WI38 (cell line): ENCODE measurements around the gene POFUT1.
"Not testable (repeated sequence)": the region's sequence is repeated elsewhere in the genome, so short reads cannot be mapped to it uniquely, and the experiment has no call there.

Experiments
- H3K4me3 ChIP-seq: 2 replicates; pipeline ENCODE4 v1.5.1; 2011; ENCODE audit warnings: low read depth, mild to moderate bottlenecking, control low read depth, low read length
- TF ChIP-seq, protein P1 (sequence below): IDR thresholded peaks from 2 replicates; pipeline ENCODE4 v1.5.1; 2012; ENCODE audit warnings: low read depth, mild to moderate bottlenecking, control low read depth, low read length

Gene POFUT1

DNA sequence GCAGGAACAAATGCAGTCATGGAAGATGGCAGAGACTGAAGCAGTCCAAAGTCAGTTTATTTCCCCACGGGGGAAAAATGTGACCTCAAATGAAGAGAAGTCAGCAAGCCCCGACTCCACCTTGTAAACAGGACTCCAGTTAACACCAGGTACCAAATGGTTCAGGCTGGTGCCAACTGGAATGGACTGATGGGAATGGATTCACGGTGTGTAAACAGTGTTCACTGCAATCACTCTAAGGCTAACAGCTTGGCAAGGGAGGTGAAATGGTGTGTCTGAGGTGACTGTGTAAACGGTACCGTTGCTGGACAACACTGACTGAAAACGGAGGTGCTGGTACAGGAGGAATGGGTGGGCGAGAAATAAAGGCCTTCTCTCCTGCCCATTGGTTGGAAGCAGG lies 12.1 kb upstream of the POFUT1 start:
- no peak overlapping the region for H3K4me3 ChIP-seq
- TF ChIP-seq, protein P1, sequence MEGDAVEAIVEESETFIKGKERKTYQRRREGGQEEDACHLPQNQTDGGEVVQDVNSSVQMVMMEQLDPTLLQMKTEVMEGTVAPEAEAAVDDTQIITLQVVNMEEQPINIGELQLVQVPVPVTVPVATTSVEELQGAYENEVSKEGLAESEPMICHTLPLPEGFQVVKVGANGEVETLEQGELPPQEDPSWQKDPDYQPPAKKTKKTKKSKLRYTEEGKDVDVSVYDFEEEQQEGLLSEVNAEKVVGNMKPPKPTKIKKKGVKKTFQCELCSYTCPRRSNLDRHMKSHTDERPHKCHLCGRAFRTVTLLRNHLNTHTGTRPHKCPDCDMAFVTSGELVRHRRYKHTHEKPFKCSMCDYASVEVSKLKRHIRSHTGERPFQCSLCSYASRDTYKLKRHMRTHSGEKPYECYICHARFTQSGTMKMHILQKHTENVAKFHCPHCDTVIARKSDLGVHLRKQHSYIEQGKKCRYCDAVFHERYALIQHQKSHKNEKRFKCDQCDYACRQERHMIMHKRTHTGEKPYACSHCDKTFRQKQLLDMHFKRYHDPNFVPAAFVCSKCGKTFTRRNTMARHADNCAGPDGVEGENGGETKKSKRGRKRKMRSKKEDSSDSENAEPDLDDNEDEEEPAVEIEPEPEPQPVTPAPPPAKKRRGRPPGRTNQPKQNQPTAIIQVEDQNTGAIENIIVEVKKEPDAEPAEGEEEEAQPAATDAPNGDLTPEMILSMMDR: no peak

DNA sequence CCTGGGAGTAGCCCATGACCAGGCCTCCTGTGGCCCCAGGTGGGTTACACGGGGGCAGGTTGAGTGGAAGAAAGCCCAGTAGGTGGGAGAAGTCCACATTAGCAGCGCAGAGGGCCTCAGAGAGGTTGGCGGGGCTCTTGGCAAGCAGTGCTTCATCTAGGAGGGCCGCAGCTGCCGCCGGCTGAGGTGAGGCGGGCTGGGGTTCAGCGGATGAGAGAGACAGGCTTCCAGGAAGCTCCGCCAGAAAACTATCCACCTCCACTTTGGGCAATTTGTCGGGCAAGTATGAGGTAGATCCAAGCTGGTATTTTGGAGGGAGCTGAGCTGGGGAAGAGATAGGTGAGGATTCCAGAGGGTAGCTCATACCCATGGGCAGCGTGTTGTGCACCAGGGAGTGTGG lies 11.1 kb upstream of the POFUT1 start:
- not testable (repeated sequence) for H3K4me3 ChIP-seq

DNA sequence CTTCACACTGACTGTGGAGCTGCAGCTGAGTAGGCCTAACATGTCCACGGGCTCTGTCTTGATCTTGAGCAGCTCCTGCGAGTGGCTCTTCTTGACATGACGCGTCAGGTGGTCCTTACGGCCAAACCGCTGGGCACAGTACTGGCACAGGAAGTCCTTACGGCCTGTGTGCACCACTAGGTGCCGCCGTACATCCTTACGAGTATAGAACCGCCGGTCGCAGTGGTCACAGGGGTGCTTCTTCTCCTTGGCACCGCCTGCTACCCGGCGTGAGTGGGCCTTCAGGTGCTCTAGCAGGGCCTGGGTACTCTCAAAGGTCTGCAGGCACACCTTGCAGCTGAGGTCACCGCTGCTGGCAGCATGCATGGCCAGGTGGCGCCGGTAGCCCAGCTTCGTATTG lies 10.5 kb upstream of the POFUT1 start:
- H3K4me3 ChIP-seq: not testable (repeated sequence)

DNA sequence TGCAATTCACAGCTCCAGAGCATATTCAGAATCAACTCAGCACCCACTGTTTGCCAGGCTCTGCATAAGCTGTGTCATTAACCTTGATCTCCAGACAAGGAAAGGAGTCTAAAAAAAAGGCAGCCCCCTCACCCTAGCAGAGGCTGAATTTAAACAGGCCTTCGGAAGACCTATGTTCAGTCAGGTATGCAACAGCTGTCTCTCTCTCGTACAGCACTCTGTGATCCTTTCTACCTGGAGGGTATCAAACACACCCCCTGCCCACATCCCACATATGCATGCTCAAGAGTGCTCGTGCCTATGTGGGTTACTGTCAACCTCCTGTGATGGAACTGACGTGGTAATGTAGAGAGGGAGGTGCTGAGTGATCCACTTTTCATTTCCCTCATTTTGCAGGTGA lies 8.7 kb upstream of the POFUT1 start:
- no peak overlapping the region for H3K4me3 ChIP-seq
- TF ChIP-seq, protein P1: no peak

DNA sequence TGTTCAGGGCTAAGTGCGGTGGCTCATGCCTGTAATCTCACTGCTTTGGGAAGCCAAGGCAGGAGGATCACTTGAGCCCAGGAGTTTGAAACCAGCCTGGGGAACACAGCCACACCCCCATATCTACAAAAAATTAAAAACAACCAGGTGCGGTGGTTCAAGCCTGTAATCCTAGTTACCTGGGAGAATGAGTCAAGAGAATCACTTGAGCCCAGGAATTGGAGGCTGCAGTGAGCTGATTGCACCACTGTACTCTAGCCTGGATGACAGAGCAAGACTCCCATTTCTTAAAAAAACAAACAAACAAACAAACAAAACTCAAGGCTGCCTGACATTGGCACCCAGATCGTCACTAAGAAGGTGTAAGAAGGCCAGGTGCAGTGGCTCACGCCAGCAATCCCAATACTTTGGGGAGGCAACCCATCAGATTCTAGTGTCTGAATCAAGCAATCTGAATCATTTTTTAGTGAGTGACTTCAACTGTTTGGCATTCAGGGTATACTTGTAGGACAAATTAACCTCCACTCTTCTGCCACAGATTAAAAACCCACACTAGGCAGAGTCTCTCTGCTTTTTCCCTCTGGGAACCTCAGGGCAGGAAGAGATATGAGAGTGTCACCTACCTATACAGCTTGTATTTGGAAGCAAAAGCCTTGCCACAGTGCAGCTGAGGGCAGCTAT lies 6.2 kb upstream of the POFUT1 start:
- TF ChIP-seq, protein P1: no peak
- no peak overlapping the region for H3K4me3 ChIP-seq

DNA sequence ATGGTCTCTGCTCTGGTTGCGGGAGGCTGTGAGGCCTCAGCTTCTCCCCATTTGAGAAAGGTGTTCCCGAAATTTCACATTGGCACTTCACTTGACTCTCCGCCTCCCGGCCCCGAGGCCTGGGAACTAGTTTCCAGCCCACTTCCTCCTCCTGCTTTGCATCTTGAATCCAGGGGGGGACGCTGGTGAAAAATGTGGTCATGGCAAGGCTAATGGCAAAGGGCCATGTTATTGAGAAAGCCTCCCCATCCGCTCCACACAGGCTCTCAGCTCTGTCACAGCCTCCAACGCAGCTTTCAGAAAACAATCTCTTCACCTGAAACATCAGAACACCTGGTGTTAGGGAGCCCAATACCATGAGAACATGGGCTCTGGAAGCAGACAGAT lies 5.7 kb upstream of the POFUT1 start:
- TF ChIP-seq, protein P1: no peak
- no peak overlapping the region for H3K4me3 ChIP-seq

DNA sequence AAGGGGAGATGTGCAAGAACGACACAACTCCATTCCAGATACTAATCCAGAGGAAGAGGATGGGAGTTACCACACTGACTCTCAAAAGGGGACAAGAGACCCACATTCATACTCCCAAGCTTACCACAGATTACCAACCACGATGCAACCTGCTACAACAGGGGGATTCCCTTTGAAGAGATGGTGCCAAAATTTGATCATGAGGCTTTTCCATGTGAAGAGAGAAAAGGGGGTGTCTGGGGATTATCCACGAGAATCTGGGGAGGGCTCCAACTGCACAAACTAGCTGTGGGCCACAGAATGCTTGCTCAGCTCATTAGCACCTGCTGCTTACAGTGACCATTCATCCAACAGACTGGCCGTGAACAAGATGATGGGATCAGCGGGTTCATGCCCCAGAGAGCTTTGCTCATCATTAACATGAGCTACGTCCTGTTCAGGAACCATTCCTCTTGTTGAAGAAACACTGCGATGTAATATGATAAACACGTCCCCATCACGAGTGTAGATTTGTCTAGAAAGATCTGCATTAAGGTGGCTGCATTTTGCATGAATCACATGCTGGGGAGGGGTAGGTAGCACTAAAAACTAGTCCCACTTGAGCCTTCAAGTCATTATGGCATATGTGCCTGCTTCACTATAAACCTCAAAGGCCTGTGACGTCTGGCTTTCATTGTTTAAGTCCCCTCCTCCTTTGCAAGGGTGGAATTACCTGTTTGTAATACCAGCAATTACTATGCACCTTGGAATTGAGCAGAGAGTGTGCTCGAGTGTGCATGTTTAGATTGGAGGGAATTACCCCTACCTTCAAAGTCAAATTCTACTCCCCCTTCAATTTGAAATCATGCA lies 4.1 kb upstream of the POFUT1 start:
- TF ChIP-seq, protein P1: no peak
- H3K4me3 ChIP-seq: no peak overlapping the region

DNA sequence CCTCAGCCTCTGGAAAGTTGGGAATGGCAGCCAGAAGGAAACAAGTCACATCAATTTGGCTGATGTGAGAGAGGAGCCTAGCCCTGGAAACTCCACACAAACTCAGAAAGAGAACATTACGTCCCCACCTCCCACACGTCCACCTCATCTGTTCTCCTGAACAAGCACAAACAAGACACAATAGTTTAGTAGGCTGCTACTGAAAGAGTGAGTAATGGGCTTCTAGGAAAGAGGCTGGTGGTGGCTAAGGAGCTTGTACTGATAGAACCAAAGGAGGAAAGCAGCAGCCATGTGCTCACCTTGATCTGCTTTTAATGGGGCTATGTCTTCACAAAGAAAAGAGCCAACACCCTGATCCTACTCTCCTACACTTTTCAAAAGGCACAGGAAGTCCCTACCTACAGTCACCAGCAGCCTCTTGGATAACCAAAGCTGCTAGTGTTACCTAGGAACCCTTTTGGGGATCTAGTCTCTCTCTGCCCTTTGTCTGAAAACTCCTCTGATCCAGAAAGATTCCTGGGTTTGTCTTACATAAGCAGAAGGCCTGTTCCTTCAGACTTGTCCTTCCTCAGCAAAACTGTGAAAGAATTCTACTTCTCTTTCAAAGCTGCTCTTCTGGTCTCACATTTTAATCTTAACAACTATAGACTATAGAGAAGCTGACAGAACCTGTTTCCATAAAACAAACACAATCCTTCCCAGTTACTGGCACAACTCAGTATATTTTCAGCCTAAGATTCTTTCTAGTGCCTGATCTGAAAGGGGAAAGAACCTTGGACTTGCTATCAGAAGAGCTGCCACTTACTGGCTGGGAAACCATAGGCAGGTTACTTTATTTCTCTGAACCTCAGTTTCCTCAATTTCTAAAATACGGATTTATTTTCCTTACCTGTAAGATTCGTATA lies 3.2 kb upstream of the POFUT1 start:
- no peak overlapping the region for H3K4me3 ChIP-seq
- TF ChIP-seq, protein P1: no peak
